HG03558 (cell line): ENCODE data around the gene SPTAN1.
"Not testable (repeated sequence)": the region's sequence is repeated elsewhere in the genome, so short reads cannot be mapped to it uniquely, and the experiment has no call there.

Experiments
- ATAC-seq: cut with Tn5 transposase; IDR thresholded peaks from one replicate; pipeline ENCODE4 v1.9.1; 2021; ENCODE audit warnings: moderate number of reproducible peaks; ENCODE audit not compliant: unreplicated experiment; ENCODE audit errors: extremely low read depth

SPTAN1 gene

GRCh38 chr9:128629136-128629535 lies 76.7 kb downstream of the SPTAN1 start:
- no peak for ATAC-seq

DNA sequence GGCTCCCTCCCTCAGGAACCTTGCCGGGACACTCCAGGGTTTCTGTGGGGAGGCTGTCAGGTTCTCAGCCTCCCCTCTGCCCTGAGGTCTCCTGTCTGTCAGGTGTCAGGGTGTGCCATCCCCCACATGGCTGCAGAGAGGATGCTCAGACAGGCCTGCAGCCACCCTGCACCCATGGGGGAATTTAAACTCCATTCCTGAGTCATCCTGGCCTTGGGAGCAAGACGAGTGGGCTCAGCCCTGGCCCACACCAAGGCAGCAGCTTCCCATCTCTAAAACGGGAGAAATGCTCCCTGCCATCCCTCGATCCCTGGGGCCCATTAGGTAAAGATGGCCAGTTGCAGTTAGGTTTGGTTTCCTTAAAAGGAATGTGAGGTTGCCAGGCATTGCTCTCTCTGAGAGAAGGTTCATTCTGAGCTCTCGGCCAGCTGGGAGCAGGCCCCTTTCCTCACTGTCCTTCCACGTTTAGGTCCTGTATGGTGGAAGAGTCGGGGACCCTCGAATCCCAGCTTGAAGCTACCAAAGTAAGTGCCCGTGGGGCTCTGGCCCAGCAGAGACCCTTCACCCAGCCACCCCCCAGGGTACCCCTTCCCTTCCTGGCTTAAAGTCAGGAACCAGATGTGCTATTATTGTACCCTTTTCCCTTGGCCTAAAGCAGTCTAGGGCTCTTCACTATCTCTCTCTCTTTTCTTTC lies 77.6 kb downstream of the SPTAN1 start:
- no peak for ATAC-seq

- ATAC-seq: no peak
Observed at GRCh38 chr9:128631636-128632035, 79.2 kb downstream of the SPTAN1 start.

GRCh38 chr9:128632066-128632465 lies 79.7 kb downstream of the SPTAN1 start:
- no peak for ATAC-seq

GRCh38 chr9:128632486-128632885 lies 80.1 kb downstream of the SPTAN1 start:
- ATAC-seq: no peak

- no peak for ATAC-seq
Observed at GRCh38 chr9:128633057-128633456, 80.7 kb downstream of the SPTAN1 start.

- no peak for ATAC-seq
Observed at GRCh38 chr9:128633601-128634000, 81.2 kb downstream of the SPTAN1 start.

GRCh38 chr9:128634111-128634510 lies 81.7 kb downstream of the SPTAN1 start:
- no peak for ATAC-seq

- ATAC-seq: no peak
Observed at GRCh38 chr9:128634651-128635262, 82.4 kb downstream of the SPTAN1 start.

GRCh38 chr9:128635266-128636023 lies 83.1 kb downstream of the SPTAN1 start:
- no peak for ATAC-seq

- ATAC-seq: no peak
Observed at GRCh38 chr9:128636024-128636390, 83.6 kb downstream of the SPTAN1 start.

- ATAC-seq: no peak
Observed at GRCh38 chr9:128636556-128637530, 84.5 kb downstream of the SPTAN1 start.

GRCh38 chr9:128637656-128638055 lies 85.3 kb downstream of the SPTAN1 start:
- no peak for ATAC-seq

DNA sequence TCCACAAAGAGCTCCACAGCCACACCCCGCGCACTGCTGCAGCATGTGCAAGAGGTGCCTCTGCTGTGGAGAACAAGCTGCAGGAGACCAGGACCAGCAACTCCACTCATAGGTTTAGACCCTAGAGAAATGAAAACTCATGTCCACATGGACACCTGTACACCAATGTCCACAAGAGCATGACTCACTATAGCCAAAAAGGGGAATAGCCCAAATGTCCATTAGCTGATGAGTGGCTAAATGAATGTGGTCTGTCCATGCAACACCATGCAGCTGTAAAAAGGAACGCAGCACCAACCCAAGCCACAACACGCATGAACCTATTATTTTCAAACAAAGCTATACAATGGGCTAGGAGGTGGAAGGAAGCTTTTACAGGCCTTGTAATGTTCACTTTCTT lies 86.2 kb downstream of the SPTAN1 start:
- ATAC-seq: no peak

- ATAC-seq: no peak
Observed at GRCh38 chr9:128640603-128641002, 88.2 kb downstream of the SPTAN1 start.

GRCh38 chr9:128642675-128643245 lies 90.4 kb downstream of the SPTAN1 start:
- ATAC-seq: no peak

- ATAC-seq: no peak
Observed at GRCh38 chr9:128643519-128644300, 91.3 kb downstream of the SPTAN1 start.

DNA sequence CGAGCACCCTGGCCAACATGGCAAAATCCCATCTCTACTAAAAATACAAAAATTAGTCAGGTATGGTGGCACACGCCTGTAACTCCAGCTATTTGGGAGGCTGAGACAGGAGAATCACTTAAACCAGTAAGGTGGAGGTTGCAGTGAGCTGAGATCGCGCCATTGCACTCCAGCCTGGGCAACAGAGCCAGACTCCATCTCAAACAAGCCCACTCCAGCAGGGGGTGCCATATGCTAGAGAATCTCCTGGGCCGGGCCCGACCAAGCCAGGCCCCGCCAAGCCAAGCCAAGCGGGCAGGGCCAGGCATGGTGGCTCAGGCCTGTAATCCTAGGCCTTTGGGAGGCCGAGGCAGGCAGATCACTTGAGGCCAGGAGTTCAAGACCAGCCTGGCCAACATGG lies 95.8 kb downstream of the SPTAN1 start:
- not testable (repeated sequence) for ATAC-seq

GRCh38 chr9:128651798-128652197 lies 99.4 kb downstream of the SPTAN1 start:
- ATAC-seq: no peak
